H1 (cell line): ENCODE measurements around the gene KLRB1. TPM values are rescaled to one million over a fixed set of nuclear protein-coding genes. Genes with fewer than 3 reads are reported as not detected.

Source experiments
- CTCF ChIA-PET: fragments of 300-600 bp; sonication (Branson Sonifier 250); formaldehyde crosslinking; loops from one replicate; lab custom pipeline; 2021; ENCODE audit not compliant: partially characterized antibody; lab: Charles Lee
- POLR2A ChIA-PET: fragments of 300-600 bp; sonication (Branson Sonifier 250); formaldehyde crosslinking; loops from one replicate; lab custom pipeline; 2021; ENCODE audit warnings: inconsistent platforms; ENCODE audit not compliant: partially characterized antibody; lab: Charles Lee
- DNase-seq, 2 experiments: peaks; one replicate each; pipeline versions ENCODE4 v3.0.0 to v3.0.0-alpha.2; 2010 to 2022; ENCODE audit warnings: low spot score in 2 of 2, low read depth in 1 of 2, mixed read lengths in 1 of 2
- FAIRE-seq: peaks from 2 replicates; lab custom pipeline; 2011; peaks lifted over from hg19 to GRCh38; lab: Jason Lieb, UNC
- H2AFZ ChIP-seq: 2 replicates; pipeline ENCODE4 v1.8.1; 2012; ENCODE audit warnings: low read length, inconsistent platforms
- H2AK5ac ChIP-seq: 2 replicates; pipeline ENCODE4 v1.6.1; 2013; ENCODE audit warnings: low read depth, low read length
- H2BK120ac ChIP-seq: replicated peaks from 2 replicates; pipeline ENCODE3; 2013; ENCODE audit warnings: low read depth, low read length, inconsistent platforms
- H2BK12ac ChIP-seq: 2 replicates; pipeline ENCODE4 v1.6.1; 2013; ENCODE audit warnings: low read depth, low read length
- H2BK15ac ChIP-seq: 2 replicates; pipeline ENCODE4 v1.6.1; 2013; ENCODE audit warnings: low read length
- H2BK20ac ChIP-seq: 2 replicates; pipeline ENCODE4 v1.6.1; 2013; ENCODE audit warnings: low read length
- H2BK5ac ChIP-seq: 2 replicates; pipeline ENCODE4 v1.6.1; 2013; ENCODE audit warnings: low read depth, low read length
- H3K14ac ChIP-seq: 2 replicates; pipeline ENCODE4 v1.6.1; 2013; ENCODE audit warnings: inconsistent platforms; ENCODE audit not compliant: insufficient read length
- H3K18ac ChIP-seq: 2 replicates; pipeline ENCODE4 v1.6.1; 2013; ENCODE audit warnings: low read length; ENCODE audit errors: extremely low read depth
- H3K23ac ChIP-seq: 2 replicates; pipeline ENCODE4 v1.6.1; 2013; ENCODE audit warnings: inconsistent platforms; ENCODE audit not compliant: insufficient read length
- H3K23me2 ChIP-seq: 2 replicates; pipeline ENCODE4 v1.6.1; 2013; ENCODE audit warnings: low read depth, low read length
- H3K27ac ChIP-seq: 2 replicates; pipeline ENCODE4 v1.6.1; 2011; ENCODE audit warnings: low read depth, low read length, inconsistent platforms
- H3K27me3 ChIP-seq, 4 experiments: replicated peaks in 1 of 4; 1 replicate in 1 of 4; 2 replicates in 3 of 4; pipeline versions ENCODE4 v1.6.1 to v1.8.1; 2011 to 2013; ENCODE audit warnings: low read length in 3 of 4, mild to moderate bottlenecking in 3 of 4, inconsistent platforms in 2 of 4, mixed read lengths in 2 of 4, moderate library complexity in 1 of 4; ENCODE audit not compliant: control insufficient read depth in 3 of 4, insufficient read depth in 3 of 4; ENCODE audit errors: extremely low read depth in 1 of 4
- H3K36me3 ChIP-seq, 4 experiments: 2 replicates each; pipeline versions ENCODE4 v1.6.1 to v1.8.1; 2011 to 2013; ENCODE audit warnings: mild to moderate bottlenecking in 4 of 4, low read length in 3 of 4, moderate library complexity in 2 of 4, control low read depth in 1 of 4, inconsistent platforms in 1 of 4; ENCODE audit not compliant: insufficient read depth in 4 of 4, control insufficient read depth in 2 of 4
- H3K4ac ChIP-seq: replicated peaks from 2 replicates; pipeline ENCODE3; 2013; ENCODE audit warnings: low read length, low read depth, mixed read lengths, inconsistent platforms; ENCODE audit not compliant: insufficient read length
- H3K4me1 ChIP-seq, 4 experiments: replicated peaks in 1 of 4; 1 replicate in 1 of 4; 2 replicates in 3 of 4; pipeline versions ENCODE4 v1.6.1 to v1.8.1; 2011 to 2013; ENCODE audit warnings: low read length in 3 of 4, inconsistent platforms in 2 of 4, mixed read lengths in 1 of 4; ENCODE audit not compliant: insufficient read depth in 4 of 4, control insufficient read depth in 3 of 4
- H3K4me2 ChIP-seq, 2 experiments: 2 replicates each; pipeline versions ENCODE4 v1.6.1 to v1.8.1; 2011 to 2013; ENCODE audit warnings: low read depth in 2 of 2, low read length in 2 of 2, control low read depth in 1 of 2, inconsistent platforms in 1 of 2, mild to moderate bottlenecking in 1 of 2; ENCODE audit not compliant: insufficient read depth in 1 of 2
- H3K4me3 ChIP-seq, 4 experiments: fragments of 200-600, 300-600 bp in 1 of 4; sonication (generic), shearing (Covaris generic), sonication (Bioruptor Twin) in 1 of 4; 2 replicates each; pipeline versions ENCODE4 v1.5.1 to v1.8.1; 2011 to 2016; ENCODE audit warnings: low read length in 4 of 4, low read depth in 3 of 4, control low read depth in 2 of 4, inconsistent platforms in 2 of 4, mild to moderate bottlenecking in 2 of 4, mixed read lengths in 1 of 4, moderate library complexity in 1 of 4; ENCODE audit not compliant: insufficient read depth in 2 of 4; ENCODE audit errors: extremely low read depth in 1 of 4
- H3K56ac ChIP-seq: replicated peaks from 2 replicates; pipeline ENCODE3; 2013; ENCODE audit warnings: low read depth, mild to moderate bottlenecking, mixed read lengths, low read length, inconsistent platforms; ENCODE audit not compliant: insufficient read length
- H3K79me1 ChIP-seq: 2 replicates; pipeline ENCODE4 v1.6.1; 2013; ENCODE audit warnings: low read depth, low read length, control low read depth
- H3K79me2 ChIP-seq, 2 experiments: 2 replicates each; pipeline versions ENCODE4 v1.6.1 to v1.8.1; 2012 to 2013; ENCODE audit warnings: low read length in 2 of 2, mild to moderate bottlenecking in 2 of 2, inconsistent platforms in 1 of 2; ENCODE audit not compliant: insufficient read depth in 2 of 2, control insufficient read depth in 1 of 2
- H3K9ac ChIP-seq, 4 experiments: replicated peaks in 1 of 4; 1 replicate in 1 of 4; 2 replicates in 3 of 4; pipeline versions ENCODE4 v1.6.1 to v1.8.1; 2011 to 2013; ENCODE audit warnings: low read depth in 3 of 4, low read length in 3 of 4, control low read depth in 2 of 4, mild to moderate bottlenecking in 2 of 4, moderate library complexity in 2 of 4, inconsistent platforms in 1 of 4; ENCODE audit errors: extremely low read depth in 1 of 4
- H3K9me3 ChIP-seq, 2 experiments: 2 replicates each; pipeline versions ENCODE4 v1.6.1 to v1.8.1; 2012 to 2013; ENCODE audit warnings: mild to moderate bottlenecking in 2 of 2, moderate library complexity in 2 of 2, control low read depth in 1 of 2, inconsistent platforms in 1 of 2, low read depth in 1 of 2, low read length in 1 of 2, mixed read lengths in 1 of 2; ENCODE audit not compliant: insufficient read depth in 2 of 2
- H4K20me1 ChIP-seq, 2 experiments: replicated peaks in 1 of 2; 2 replicates each; pipeline versions ENCODE3 to v1.8.1; 2011 to 2013; ENCODE audit warnings: inconsistent platforms in 2 of 2, low read length in 2 of 2, mild to moderate bottlenecking in 1 of 2; ENCODE audit not compliant: insufficient read depth in 2 of 2, control insufficient read depth in 1 of 2
- H4K5ac ChIP-seq: 2 replicates; pipeline ENCODE4 v1.6.1; 2013; ENCODE audit warnings: low read length, low read depth, mixed read lengths, inconsistent platforms; ENCODE audit not compliant: insufficient read length
- H4K8ac ChIP-seq: 2 replicates; pipeline ENCODE4 v1.8.0; 2013; ENCODE audit warnings: mild to moderate bottlenecking, moderate library complexity, low read length, inconsistent platforms; ENCODE audit not compliant: insufficient read depth; ENCODE audit errors: extremely low read depth
- H4K91ac ChIP-seq: replicated peaks from 2 replicates; pipeline ENCODE3; 2013; ENCODE audit warnings: low read length, mixed read lengths, inconsistent platforms; ENCODE audit not compliant: insufficient read length
- ASH2L ChIP-seq: fragments of 200-600, 300-600 bp; sonication (generic); IDR thresholded peaks from one replicate; pipeline ENCODE4 v1.7.1; 2017; ENCODE audit warnings: low read length
- BRCA1 ChIP-seq: IDR thresholded peaks from 2 replicates; pipeline ENCODE4 v1.6.1; 2012; ENCODE audit warnings: low read depth, low read length, improper control_type of control experiment
- CBX5 ChIP-seq: fragments of 300-800, 300-1000 bp; sonication (generic); IDR thresholded peaks from 2 replicates; pipeline ENCODE4 v1.7.1; 2016; ENCODE audit warnings: antibody characterized with exemption, low read length, low read depth
- HDAC2 ChIP-seq, 2 experiments: fragments of 300-600 bp in 1 of 2; sonication (generic) in 1 of 2; IDR thresholded peaks; 2 replicates each; pipeline ENCODE4 v1.6.1; 2011 to 2012; ENCODE audit warnings: low read depth in 2 of 2, low read length in 2 of 2, mild to moderate bottlenecking in 2 of 2, moderate library complexity in 2 of 2, borderline replicate concordance in 1 of 2, inconsistent platforms in 1 of 2
- SP2 ChIP-seq: IDR thresholded peaks from 2 replicates; pipeline ENCODE4 v1.6.1; 2012; ENCODE audit warnings: mild to moderate bottlenecking, low read length, inconsistent platforms
- SUZ12 ChIP-seq: fragments of 200-600 bp; sonication (generic); IDR thresholded peaks from 2 replicates; pipeline ENCODE4 v1.6.1; 2012; ENCODE audit warnings: mild to moderate bottlenecking, inconsistent platforms, low read length, moderate library complexity, mixed read lengths
- TBP ChIP-seq: IDR thresholded peaks from 2 replicates; pipeline ENCODE4 v1.6.1; 2011; ENCODE audit warnings: low read depth, low read length, improper control_type of control experiment
- WGBS, 2 experiments: shearing (Covaris generic) in 1 of 2; methylation state at CpG; one replicate each; pipeline versions ENCODE4 v1.1.6 to v1.1.7; 2013 to 2015; ENCODE audit warnings: low lambda C conversion rate in 2 of 2, mixed read lengths in 2 of 2, inconsistent platforms in 1 of 2, low coverage in 1 of 2, missing lambda C conversion rate in 1 of 2; ENCODE audit not compliant: insufficient replicate concordance in 2 of 2, insufficient coverage in 1 of 2, insufficient read length in 1 of 2; ENCODE audit errors: extremely low coverage in 1 of 2, missing lambda C conversion rate in 1 of 2; 5-methylcytosine and 5-hydroxymethylcytosine counted together
- polyA plus RNA-seq, 7 experiments: library from polyadenylated mRNA; depleted of rRNA in 3 of 7; stranded (reverse) in 5 of 7; unstranded in 2 of 7; fragments of >200 nt in 5 of 7; fragments of 200-250 nt in 2 of 7; gene quantifications; 1 replicate in 5 of 7; 2 replicates in 1 of 7; 4 replicates in 1 of 7; pipeline versions ENCODE4 v1.2.1 to v1.2.3, GENCODE V29; 2011 to 2013; ENCODE audit warnings: missing spikeins in 2 of 7, mixed read lengths in 2 of 7
- total RNA-seq: library from RNA; stranded (reverse); fragmentation: NEBNext Ultra II Directional; extraction: Animal tissue kit (Norgen Biotek cat#: 25700); gene quantifications from 2 replicates; pipeline ENCODE4 v1.2.1, GENCODE V29; 2021
- TF ChIP-seq, protein P1 (sequence below): IDR thresholded peaks from 2 replicates; pipeline ENCODE4 v1.6.1; 2011; ENCODE audit warnings: low read depth, mild to moderate bottlenecking, low read length; ENCODE audit not compliant: insufficient read depth

Gene KLRB1
- total and polyA plus RNA-seq, 2 of the 8 experiments (the other 6 are each of a cell fraction or from before 2014, with no cell fraction given), result not detected

DNA sequence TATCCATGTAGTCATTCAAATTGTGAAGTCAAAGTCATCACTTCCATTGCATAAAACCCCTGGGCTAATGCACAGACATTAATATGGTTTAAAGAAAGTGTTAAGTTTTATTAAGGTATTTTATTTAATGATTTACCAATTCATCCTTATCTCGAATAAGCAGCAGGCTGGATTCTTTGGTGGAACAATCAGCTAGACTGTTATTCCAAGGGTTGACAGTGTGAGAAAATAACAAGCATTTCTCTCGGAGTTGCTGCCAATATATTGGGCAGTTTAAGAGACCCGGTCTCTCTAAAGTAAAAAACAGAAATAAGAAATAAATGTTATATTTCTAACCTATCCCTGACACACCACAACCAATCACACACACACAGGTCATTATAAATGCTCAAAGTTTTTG lies 9.4 kb downstream of the KLRB1 start:
- H3K4me2 ChIP-seq, result no peak overlapping the region
- H3K56ac ChIP-seq, result no peak overlapping the region
- no peak overlapping the region for H3K4ac ChIP-seq
- H4K5ac ChIP-seq, result no peak overlapping the region
- CTCF ChIA-PET, result no interaction called here
- no peak overlapping the region for H2BK5ac ChIP-seq
- H3K4me1 ChIP-seq, result no peaks in the 10 kb centered on the region; a peak in 1 of 7 replicates
- H4K91ac ChIP-seq, result no peak overlapping the region
- H4K8ac ChIP-seq, result no peak overlapping the region
- DNase-seq (no peak), FAIRE-seq (no peak)
- H3K23me2 ChIP-seq, result no peaks in the 10 kb centered on the region
- no peak overlapping the region for H2BK15ac ChIP-seq
- H2BK20ac ChIP-seq, result no peak overlapping the region
- H3K79me1 ChIP-seq, result no peaks in the 10 kb centered on the region
- no peaks in the 10 kb centered on the region for H3K36me3 ChIP-seq
- no peak overlapping the region for H2AK5ac ChIP-seq
- H2BK120ac ChIP-seq, result no peak overlapping the region
- POLR2A ChIA-PET, result no interaction called here
- no peaks in the 10 kb centered on the region for H3K9me3 ChIP-seq
- no peaks in the 10 kb centered on the region for H3K79me2 ChIP-seq
- no peaks in the 10 kb centered on the region for H4K20me1 ChIP-seq
- no peak overlapping the region for H3K23ac ChIP-seq
- H3K14ac ChIP-seq, result no peak overlapping the region
- H3K27ac ChIP-seq, result no peak overlapping the region
- WGBS, 2 experiments, result 92% methylated on average over 3 of the region's 3 CpGs; no CpG with 5 or more reads in 1 of the 2 experiments
- H3K18ac ChIP-seq, result no peak overlapping the region
- H2BK12ac ChIP-seq, result no peak overlapping the region
- TF ChIP-seq HDAC2 (IDR thresholded peaks at IDR 0.05; ENCODE audit: borderline replicate concordance in 1 of 2, low read depth in 2 of 2, low read length in 2 of 2) (no peak), ASH2L (no peak), CBX5 (no peak), BRCA1 (no peak), SUZ12 (no peak), TBP (no peak), SP2 (no peak)
- TF ChIP-seq, protein P1, sequence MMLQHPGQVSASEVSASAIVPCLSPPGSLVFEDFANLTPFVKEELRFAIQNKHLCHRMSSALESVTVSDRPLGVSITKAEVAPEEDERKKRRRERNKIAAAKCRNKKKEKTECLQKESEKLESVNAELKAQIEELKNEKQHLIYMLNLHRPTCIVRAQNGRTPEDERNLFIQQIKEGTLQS, result no peak
- no peaks in the 10 kb centered on the region for H3K27me3 ChIP-seq
- no peak overlapping the region for H2AFZ ChIP-seq
- no peak overlapping the region for H3K4me3 ChIP-seq
- H3K9ac ChIP-seq, result no peak overlapping the region
